ENCODE measurements around the gene KRT86. TPM values are rescaled to one million over a fixed set of nuclear protein-coding genes. Genes with fewer than 3 reads are reported as not detected.
"Not testable (repeated sequence)": the region's sequence is repeated elsewhere in the genome, so short reads cannot be mapped to it uniquely, and the experiment has no call there.

Gene KRT86
- total RNA-seq, 2 donors from 2014 or later, result 0.43 TPM; not detected in 1

GRCh38 chr12:52234223-52234810, 40.1 kb upstream of the KRT86 start:
- Mint-ChIP-seq H3K27me3 (peaks cover 39 to 47% of the 10 kb centered on the region in 2 donors), H3K4me1 (ENCODE audit: low read depth in 2 of 2) (no peaks in the 10 kb centered on the region), H3K36me3 (no peaks in the 10 kb centered on the region), H3K27ac (no peak overlapping the region), H3K4me3 (no peak overlapping the region), H3K9me3 (no peaks in the 10 kb centered on the region)
- DNase-seq (ENCODE audit: low spot score), result no peak
- ATAC-seq, result no peak

DNA sequence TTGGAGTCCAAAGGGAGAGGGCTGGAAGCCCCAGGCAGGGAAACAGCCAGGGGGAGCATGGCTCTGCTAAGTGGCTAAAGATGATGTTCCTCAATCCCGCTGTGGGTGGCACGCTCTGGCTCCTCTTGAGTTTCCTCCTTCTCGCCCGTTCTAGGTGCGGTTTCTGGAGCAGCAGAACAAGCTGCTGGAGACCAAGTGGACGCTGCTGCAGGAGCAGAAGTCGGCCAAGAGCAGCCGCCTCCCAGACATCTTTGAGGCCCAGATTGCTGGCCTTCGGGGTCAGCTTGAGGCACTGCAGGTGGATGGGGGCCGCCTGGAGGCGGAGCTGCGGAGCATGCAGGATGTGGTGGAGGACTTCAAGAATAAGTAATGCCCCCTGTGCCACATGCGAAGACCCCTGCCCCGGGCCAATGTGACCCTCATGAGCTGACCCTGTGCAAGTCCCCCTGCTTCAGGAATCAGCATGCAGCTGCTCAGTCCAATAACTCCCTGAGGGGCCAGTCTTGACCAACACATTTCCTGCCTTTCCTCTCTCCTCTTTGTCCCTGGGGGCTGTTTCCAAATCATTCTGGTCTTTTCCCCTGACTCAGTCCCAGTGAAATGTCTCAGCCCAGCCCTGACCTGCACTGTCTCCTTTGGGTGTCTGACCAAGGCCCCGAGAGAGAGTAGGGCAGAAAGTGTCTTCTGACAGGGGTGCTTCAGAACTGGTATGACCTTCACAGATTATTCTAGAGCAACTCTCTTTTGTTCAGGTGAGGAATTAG, 39.3 kb upstream of the KRT86 start:
- Mint-ChIP-seq H3K36me3 (no peaks in the 10 kb centered on the region), H3K27ac (no peak overlapping the region), H3K4me3 (no peak overlapping the region), H3K4me1 (ENCODE audit: low read depth in 2 of 2) (no peaks in the 10 kb centered on the region), H3K27me3 (peaks cover 32 to 38% of the 10 kb centered on the region in 2 donors), H3K9me3 (no peaks in the 10 kb centered on the region)
- ATAC-seq, result no peak
- no peak for DNase-seq (ENCODE audit: low spot score)

GRCh38 chr12:52235822-52236361, 38.6 kb upstream of the KRT86 start:
- DNase-seq (ENCODE audit: low spot score), result no peak
- no peaks in the 10 kb centered on the region for H3K9me3 Mint-ChIP-seq
- no peak overlapping the region for H3K27ac Mint-ChIP-seq
- no peaks in the 10 kb centered on the region for H3K4me1 Mint-ChIP-seq (ENCODE audit: low read depth in 2 of 2)
- H3K4me3 Mint-ChIP-seq, result no peak overlapping the region
- no peaks in the 10 kb centered on the region for H3K36me3 Mint-ChIP-seq
- H3K27me3 Mint-ChIP-seq, result peaks cover 27 to 31% of the 10 kb centered on the region in 2 donors
- ATAC-seq, result no peak

DNA sequence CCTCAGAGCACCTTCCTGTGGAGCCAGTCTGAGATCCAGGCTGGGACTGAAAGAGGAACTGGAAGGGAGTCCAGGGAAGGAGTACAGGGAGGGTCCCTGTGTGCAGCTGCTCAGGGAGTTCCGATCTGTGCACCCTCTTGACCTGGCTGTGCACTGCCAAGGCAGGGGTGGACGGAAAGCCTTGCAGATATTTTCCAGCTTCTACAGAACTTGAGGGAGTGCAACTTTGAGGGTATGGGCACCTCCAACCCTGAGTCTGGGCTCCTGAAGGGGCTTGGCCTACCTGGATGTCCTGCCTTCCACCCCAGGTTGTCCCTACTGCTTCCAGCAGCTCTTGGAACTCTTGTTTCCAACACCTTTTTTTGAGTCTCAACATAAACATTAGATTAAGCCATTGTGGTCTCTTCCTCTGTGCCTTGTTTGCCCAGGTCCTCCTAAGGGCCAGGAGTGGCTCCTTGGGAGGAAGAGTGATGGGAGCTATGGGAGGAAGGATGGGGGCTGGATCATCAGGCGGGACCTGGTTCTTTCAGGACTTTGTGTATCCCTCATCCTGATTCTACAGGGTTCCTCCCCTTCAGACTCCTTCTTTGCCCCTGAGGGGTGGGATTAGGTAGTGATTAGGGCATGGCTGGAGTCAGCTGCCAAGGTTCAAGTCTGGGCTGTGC, 37.9 kb upstream of the KRT86 start:
- no peaks in the 10 kb centered on the region for H3K4me1 Mint-ChIP-seq (ENCODE audit: low read depth in 2 of 2)

GRCh38 chr12:52238207-52238840, 36.1 kb upstream of the KRT86 start:
- Mint-ChIP-seq H3K4me3 (no peak overlapping the region), H3K4me1 (ENCODE audit: low read depth in 2 of 2) (peaks cover 0 to under 1% of the 10 kb centered on the region in 2 donors), H3K36me3 (no peaks in the 10 kb centered on the region), H3K9me3 (no peaks in the 10 kb centered on the region), H3K27me3 (peaks cover 12 to 15% of the 10 kb centered on the region in 2 donors), H3K27ac (no peak overlapping the region)
- DNase-seq (ENCODE audit: low spot score), result no peak
- ATAC-seq, result peak in 1 of 2 donors; percentile 25

More for the DNA sequence above, 37.9 kb upstream of the KRT86 start:
- Mint-ChIP-seq H3K9me3 (no peaks in the 10 kb centered on the region), H3K27me3 (peaks cover 22 to 25% of the 10 kb centered on the region in 2 donors), H3K4me3 (no peak overlapping the region), H3K36me3 (no peaks in the 10 kb centered on the region), H3K27ac (no peak overlapping the region)
- DNase-seq (ENCODE audit: low spot score), result no peak
- ATAC-seq, result no peak

- DNase-seq (ENCODE audit: low spot score) (no peak), ATAC-seq (no peak)
- H3K4me3 Mint-ChIP-seq, result no peak overlapping the region
- H3K4me1 Mint-ChIP-seq (ENCODE audit: low read depth in 2 of 2), result peaks cover 7 to 8% of the 10 kb centered on the region in 2 donors
- H3K36me3 Mint-ChIP-seq, result no peaks in the 10 kb centered on the region
- H3K9me3 Mint-ChIP-seq, result no peaks in the 10 kb centered on the region
- no peak overlapping the region for H3K27ac Mint-ChIP-seq
- peaks cover 8 to 15% of the 10 kb centered on the region in 2 donors for H3K27me3 Mint-ChIP-seq
These were observed 35.4 kb upstream of the KRT86 start for GRCh38 chr12:52238916-52239646.

GRCh38 chr12:52239767-52240166, 34.7 kb upstream of the KRT86 start:
- ATAC-seq (no peak), DNase-seq (ENCODE audit: low spot score) (no peak)
- Mint-ChIP-seq H3K9me3 (no peaks in the 10 kb centered on the region), H3K27ac (no peak overlapping the region), H3K36me3 (no peaks in the 10 kb centered on the region), H3K4me3 (no peak overlapping the region), H3K27me3 (peaks cover 4 to 8% of the 10 kb centered on the region in 2 donors), H3K4me1 (ENCODE audit: low read depth in 2 of 2) (peaks cover 13% of the 10 kb centered on the region in 2 donors)

GRCh38 chr12:52240247-52240646, 34.2 kb upstream of the KRT86 start:
- H3K36me3 Mint-ChIP-seq; ATAC-seq; H3K27me3 Mint-ChIP-seq; H3K27ac Mint-ChIP-seq; DNase-seq (ENCODE audit: low spot score); H3K4me3 Mint-ChIP-seq; H3K9me3 Mint-ChIP-seq: not testable (repeated sequence)
- peaks cover 13 to 16% of the 10 kb centered on the region in 2 donors for H3K4me1 Mint-ChIP-seq (ENCODE audit: low read depth in 2 of 2)

GRCh38 chr12:52241205-52241842, 33.1 kb upstream of the KRT86 start:
- H3K27ac Mint-ChIP-seq, result no peak overlapping the region
- DNase-seq (ENCODE audit: low spot score), result no peak
- H3K9me3 Mint-ChIP-seq, result no peaks in the 10 kb centered on the region
- ATAC-seq, result no peak
- H3K36me3 Mint-ChIP-seq, result no peaks in the 10 kb centered on the region
- H3K4me1 Mint-ChIP-seq (ENCODE audit: low read depth in 2 of 2), result peaks cover 13 to 23% of the 10 kb centered on the region in 2 donors
- H3K4me3 Mint-ChIP-seq, result no peak overlapping the region
- H3K27me3 Mint-ChIP-seq, result no peaks in the 10 kb centered on the region

DNA sequence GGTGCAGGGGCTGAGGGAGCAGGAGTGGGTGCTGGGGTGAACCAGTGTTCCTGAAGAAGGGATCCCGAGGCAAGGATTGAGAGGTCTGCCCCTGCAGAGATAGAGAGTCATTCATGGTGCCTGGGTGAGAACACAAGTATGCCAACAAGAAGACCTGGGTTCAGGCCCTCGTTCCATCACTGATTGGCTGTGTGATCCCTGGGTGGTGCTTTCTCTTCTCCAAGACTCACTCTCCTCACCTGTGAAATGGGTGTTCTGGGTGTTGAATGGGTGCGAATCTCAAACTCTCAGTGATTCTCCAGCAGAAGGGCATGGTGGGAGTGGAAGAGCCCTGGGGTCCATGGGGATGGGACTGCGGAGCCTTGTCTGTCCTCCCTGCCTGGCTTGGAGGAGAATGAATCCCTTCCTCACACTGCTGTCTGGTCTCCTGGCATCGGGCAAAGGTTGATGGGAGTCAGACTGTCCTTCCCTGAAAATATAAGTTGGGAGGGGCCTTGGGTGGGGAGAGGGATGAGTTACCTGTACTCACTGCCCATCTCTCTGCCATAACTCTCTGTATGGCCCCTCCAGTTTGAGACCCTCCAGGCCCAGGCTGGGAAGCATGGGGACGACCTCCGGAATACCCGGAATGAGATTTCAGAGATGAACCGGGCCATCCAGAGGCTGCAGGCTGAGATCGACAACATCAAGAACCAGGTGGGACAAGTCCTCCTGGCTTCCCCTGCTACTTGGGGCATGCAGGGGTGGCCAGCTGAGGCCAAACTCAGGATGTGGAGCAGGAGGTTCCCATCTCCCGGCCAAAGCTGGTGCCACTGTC, 31.8 kb upstream of the KRT86 start:
- DNase-seq (ENCODE audit: low spot score), result no peak
- H3K27ac Mint-ChIP-seq, result peak overlapping the region in 1 of 2 donors; percentile 98

GRCh38 chr12:52243259-52243855, 31.1 kb upstream of the KRT86 start:
- H3K27ac Mint-ChIP-seq, result peak overlapping the region; percentile 80 to 98
- DNase-seq (ENCODE audit: low spot score) (no peak), ATAC-seq (no peak)
- H3K9me3 Mint-ChIP-seq, result no peaks in the 10 kb centered on the region
- H3K27me3 Mint-ChIP-seq, result peaks cover 0 to 8% of the 10 kb centered on the region in 2 donors
- peak overlapping the region; percentile 40 for H3K4me3 Mint-ChIP-seq
- peaks cover 13 to 31% of the 10 kb centered on the region in 2 donors for H3K4me1 Mint-ChIP-seq (ENCODE audit: low read depth in 2 of 2)
- no peaks in the 10 kb centered on the region for H3K36me3 Mint-ChIP-seq

More for the DNA sequence above, 31.8 kb upstream of the KRT86 start:
- Mint-ChIP-seq H3K36me3 (no peaks in the 10 kb centered on the region), H3K4me3 (no peak overlapping the region), H3K9me3 (no peaks in the 10 kb centered on the region), H3K4me1 (ENCODE audit: low read depth in 2 of 2) (peaks cover 13 to 31% of the 10 kb centered on the region in 2 donors), H3K27me3 (peaks cover 0 to 3% of the 10 kb centered on the region in 2 donors)
- no peak for ATAC-seq

All from natural killer cell treated with Interleukin-12 subunit alpha and Interleukin-12 subunit beta and Interleukin-15 and Interleukin-18, amount 100 ng/mL, for 72 hours (primary cell).